NCI-H146 treated with DMSO at 0.1 percent for 48 hours (cell line): ENCODE data around the gene WDFY4.

Experiments used
- DNase-seq: peaks from one replicate; lab custom pipeline; 2025; ENCODE audit not compliant: unreplicated experiment; lab: John Stamatoyannopoulos, UW

Gene WDFY4

GRCh38 chr10:48902096-48902495 lies 217.4 kb downstream of the WDFY4 start:
- no peak for DNase-seq

- DNase-seq, result no peak
Observed at GRCh38 chr10:48903151-48903550, 218.5 kb downstream of the WDFY4 start.

GRCh38 chr10:48904861-48905260 lies 220.2 kb downstream of the WDFY4 start:
- no peak for DNase-seq

GRCh38 chr10:48905311-48905710 lies 220.6 kb downstream of the WDFY4 start:
- no peak for DNase-seq

- DNase-seq, result no peak
Observed at GRCh38 chr10:48906841-48907240, 222.2 kb downstream of the WDFY4 start.

- DNase-seq, result no peak
Observed at GRCh38 chr10:48907730-48908129, 223.1 kb downstream of the WDFY4 start.

- no peak for DNase-seq
Observed at GRCh38 chr10:48910548-48910947, 225.9 kb downstream of the WDFY4 start.

- DNase-seq, result no peak
Observed at GRCh38 chr10:48913674-48914073, 229.0 kb downstream of the WDFY4 start.

GRCh38 chr10:48923748-48924147 lies 239.1 kb downstream of the WDFY4 start:
- DNase-seq, result no peak

GRCh38 chr10:48924988-48925387 lies 240.3 kb downstream of the WDFY4 start:
- no peak for DNase-seq

GRCh38 chr10:48926255-48926654 lies 241.6 kb downstream of the WDFY4 start:
- DNase-seq, result no peak

- no peak for DNase-seq
Observed at GRCh38 chr10:48926764-48927540, 242.3 kb downstream of the WDFY4 start.

GRCh38 chr10:48929413-48929990 lies 244.8 kb downstream of the WDFY4 start:
- no peak for DNase-seq

GRCh38 chr10:48931188-48931587 lies 246.5 kb downstream of the WDFY4 start:
- no peak for DNase-seq

GRCh38 chr10:48932831-48933664 lies 248.4 kb downstream of the WDFY4 start:
- no peak for DNase-seq

- DNase-seq, result no peak
Observed at GRCh38 chr10:48934672-48935501, 250.2 kb downstream of the WDFY4 start.

GRCh38 chr10:48935577-48935976 lies 250.9 kb downstream of the WDFY4 start:
- DNase-seq, result no peak

- no peak for DNase-seq
Observed at GRCh38 chr10:48937796-48938195, 253.1 kb downstream of the WDFY4 start.

- no peak for DNase-seq
Observed at GRCh38 chr10:48938281-48938680, 253.6 kb downstream of the WDFY4 start.

- no peak for DNase-seq
Observed at GRCh38 chr10:48938990-48939536, 254.4 kb downstream of the WDFY4 start.
